H1 (cell line): ENCODE results near the gene CTAG2.
"Not testable (repeated sequence)": the region's sequence is repeated elsewhere in the genome, so short reads cannot be mapped to it uniquely, and the experiment has no call there.

Experiments
- BACH1 ChIP-seq: IDR thresholded peaks from 2 replicates; pipeline ENCODE4 v1.6.1; 2012; ENCODE audit warnings: low read length, improper control_type of control experiment
- CEBPB ChIP-seq: IDR thresholded peaks from 2 replicates; pipeline ENCODE4 v1.6.1; 2012; ENCODE audit warnings: low read depth, low read length
- EZH2 ChIP-seq: fragments of 200-600 bp; sonication (generic); IDR thresholded peaks from 2 replicates; pipeline ENCODE4 v1.7.1; 2012; ENCODE audit warnings: low read depth, mild to moderate bottlenecking, moderate library complexity, low read length, inconsistent platforms; ENCODE audit not compliant: severe bottlenecking
- HDAC6 ChIP-seq: IDR thresholded peaks from one replicate; pipeline ENCODE4 v1.7.1; 2012; ENCODE audit warnings: low read depth, mild to moderate bottlenecking, inconsistent platforms, low read length, moderate library complexity
- PHF8 ChIP-seq: fragments of 200-600 bp; sonication (generic); conservative IDR thresholded peaks from 2 replicates; pipeline ENCODE4 v1.7.1; 2012; ENCODE audit warnings: low read depth, mild to moderate bottlenecking, inconsistent platforms, low read length, moderate library complexity
- POLR2A ChIP-seq, 2 experiments: IDR thresholded peaks; 1 replicate in 1 of 2; 2 replicates in 1 of 2; pipeline ENCODE4 v1.6.1; 2011; ENCODE audit warnings: low read depth in 2 of 2, low read length in 2 of 2, mild to moderate bottlenecking in 2 of 2; ENCODE audit errors: control extremely low read depth in 1 of 2
- POLR2AphosphoS5 ChIP-seq: IDR thresholded peaks from 2 replicates; pipeline ENCODE4 v1.6.1; 2011; ENCODE audit warnings: low read depth, low read length
- RAD21 ChIP-seq, 2 experiments: IDR thresholded peaks in 1 of 2; conservative IDR thresholded peaks in 1 of 2; 2 replicates each; pipeline ENCODE4 v1.6.1; 2011; ENCODE audit warnings: low read depth in 2 of 2, low read length in 2 of 2, improper control_type of control experiment in 1 of 2, inconsistent platforms in 1 of 2, mild to moderate bottlenecking in 1 of 2, moderate library complexity in 1 of 2
- SUZ12 ChIP-seq: fragments of 200-600 bp; sonication (generic); IDR thresholded peaks from 2 replicates; pipeline ENCODE4 v1.6.1; 2012; ENCODE audit warnings: mild to moderate bottlenecking, inconsistent platforms, low read length, moderate library complexity, mixed read lengths
- TBP ChIP-seq: IDR thresholded peaks from 2 replicates; pipeline ENCODE4 v1.6.1; 2011; ENCODE audit warnings: low read depth, low read length, improper control_type of control experiment
- TF ChIP-seq, protein P1 (sequence below), 3 experiments: IDR thresholded peaks; 1 replicate in 2 of 3; 2 replicates in 1 of 3; pipeline versions ENCODE4 v1.5.1 to v1.6.1; 2011; ENCODE audit warnings: low read length in 3 of 3, mild to moderate bottlenecking in 3 of 3, inconsistent platforms in 2 of 3, low read depth in 1 of 3, moderate library complexity in 1 of 3; ENCODE audit not compliant: insufficient read depth in 1 of 3; ENCODE audit errors: control extremely low read depth in 1 of 3
- TF ChIP-seq, protein P2 (sequence below): IDR thresholded peaks from 2 replicates; pipeline ENCODE4 v1.6.1; 2011; ENCODE audit warnings: low read depth, mild to moderate bottlenecking, low read length; ENCODE audit not compliant: insufficient read depth

- TF ChIP-seq BACH1; TBP; POLR2AphosphoS5; CEBPB; SUZ12; PHF8; POLR2A (IDR thresholded peaks at IDR 0.05; ENCODE audit: control extremely low read depth in 1 of 2, low read depth in 2 of 2, low read length in 2 of 2); EZH2; RAD21 (IDR thresholded peaks at IDR 0.05 in 1 of 2, conservative IDR thresholded peaks at IDR 0.05 in 1 of 2; ENCODE audit: low read depth in 2 of 2, low read length in 2 of 2); HDAC6: not testable (repeated sequence)
- TF ChIP-seq, protein P1, sequence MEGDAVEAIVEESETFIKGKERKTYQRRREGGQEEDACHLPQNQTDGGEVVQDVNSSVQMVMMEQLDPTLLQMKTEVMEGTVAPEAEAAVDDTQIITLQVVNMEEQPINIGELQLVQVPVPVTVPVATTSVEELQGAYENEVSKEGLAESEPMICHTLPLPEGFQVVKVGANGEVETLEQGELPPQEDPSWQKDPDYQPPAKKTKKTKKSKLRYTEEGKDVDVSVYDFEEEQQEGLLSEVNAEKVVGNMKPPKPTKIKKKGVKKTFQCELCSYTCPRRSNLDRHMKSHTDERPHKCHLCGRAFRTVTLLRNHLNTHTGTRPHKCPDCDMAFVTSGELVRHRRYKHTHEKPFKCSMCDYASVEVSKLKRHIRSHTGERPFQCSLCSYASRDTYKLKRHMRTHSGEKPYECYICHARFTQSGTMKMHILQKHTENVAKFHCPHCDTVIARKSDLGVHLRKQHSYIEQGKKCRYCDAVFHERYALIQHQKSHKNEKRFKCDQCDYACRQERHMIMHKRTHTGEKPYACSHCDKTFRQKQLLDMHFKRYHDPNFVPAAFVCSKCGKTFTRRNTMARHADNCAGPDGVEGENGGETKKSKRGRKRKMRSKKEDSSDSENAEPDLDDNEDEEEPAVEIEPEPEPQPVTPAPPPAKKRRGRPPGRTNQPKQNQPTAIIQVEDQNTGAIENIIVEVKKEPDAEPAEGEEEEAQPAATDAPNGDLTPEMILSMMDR (IDR thresholded peaks at IDR 0.05; ENCODE audit: control extremely low read depth in 1 of 3, insufficient read depth in 1 of 3, low read depth in 1 of 3, low read length in 3 of 3): not testable (repeated sequence)
- TF ChIP-seq, protein P2, sequence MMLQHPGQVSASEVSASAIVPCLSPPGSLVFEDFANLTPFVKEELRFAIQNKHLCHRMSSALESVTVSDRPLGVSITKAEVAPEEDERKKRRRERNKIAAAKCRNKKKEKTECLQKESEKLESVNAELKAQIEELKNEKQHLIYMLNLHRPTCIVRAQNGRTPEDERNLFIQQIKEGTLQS: not testable (repeated sequence)
These were observed 11.6 kb downstream of the CTAG2 start for GRCh38 chrX:154641740-154642139.
